Stimulated activated CD8-positive, alpha-beta memory T cell treated with anti-CD3 and anti-CD28 coated beads, Interleukin-12 subunit alpha, Interleukin-12 subunit beta, amount 100 ng/mL, for 24 hours (primary cell): Measurements from ENCODE around the gene PCSK5.
"Not testable (repeated sequence)": the region's sequence is repeated elsewhere in the genome, so short reads cannot be mapped to it uniquely, and the experiment has no call there.

Source experiments
- DNase-seq: peaks from one replicate; pipeline ENCODE4 v3.0.0-alpha.2; 2020; ENCODE audit errors: extremely low read depth

Gene PCSK5

DNA sequence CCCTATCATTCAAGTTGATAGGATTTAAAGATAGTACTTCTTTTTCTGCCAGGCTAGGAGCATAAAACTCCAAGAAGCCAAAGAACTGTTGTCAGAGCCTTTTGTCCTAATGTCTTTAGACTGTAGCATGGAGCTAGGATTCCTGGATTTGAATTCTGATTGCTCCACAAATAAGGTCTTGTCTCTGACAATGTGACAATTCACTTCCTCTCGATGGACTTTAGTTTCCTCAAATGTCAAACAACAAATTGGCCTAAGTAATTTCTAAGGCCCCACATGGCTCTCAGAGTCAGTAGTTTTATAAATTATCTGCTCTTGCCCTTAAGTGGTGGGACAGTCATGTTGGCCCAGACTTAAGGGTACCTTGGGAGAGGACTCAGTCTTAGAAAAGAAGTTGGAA, 467.1 kb downstream of the PCSK5 start:
- no peak for DNase-seq

DNA sequence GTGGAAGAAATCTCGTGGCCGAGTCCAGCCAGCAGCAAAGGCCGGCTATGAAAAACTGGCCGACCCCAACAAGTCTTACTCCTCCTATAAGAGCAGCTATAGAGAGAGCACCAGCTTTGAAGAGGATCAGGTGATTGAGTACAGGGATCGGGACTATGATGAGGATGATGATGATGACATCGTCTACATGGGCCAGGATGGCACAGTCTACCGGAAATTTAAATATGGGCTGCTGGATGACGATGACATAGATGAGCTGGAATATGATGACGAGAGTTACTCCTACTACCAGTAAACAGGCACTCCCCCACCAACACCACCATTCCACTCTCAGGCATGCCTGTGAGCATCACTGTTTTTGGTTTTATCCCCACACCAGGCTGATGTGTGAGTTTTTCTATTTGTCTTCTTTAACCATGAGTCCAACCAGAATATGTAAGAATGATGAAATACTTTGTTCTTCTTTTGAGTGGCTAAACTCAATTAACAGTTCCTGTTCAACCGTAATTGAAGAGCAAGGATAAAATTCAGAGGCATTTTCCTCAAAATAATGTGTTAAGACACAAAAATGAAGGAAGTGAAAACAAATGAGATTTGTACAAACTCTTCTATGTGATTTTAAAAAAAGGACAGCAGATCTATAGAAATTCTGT, 468.3 kb downstream of the PCSK5 start:
- no peak for DNase-seq

DNA sequence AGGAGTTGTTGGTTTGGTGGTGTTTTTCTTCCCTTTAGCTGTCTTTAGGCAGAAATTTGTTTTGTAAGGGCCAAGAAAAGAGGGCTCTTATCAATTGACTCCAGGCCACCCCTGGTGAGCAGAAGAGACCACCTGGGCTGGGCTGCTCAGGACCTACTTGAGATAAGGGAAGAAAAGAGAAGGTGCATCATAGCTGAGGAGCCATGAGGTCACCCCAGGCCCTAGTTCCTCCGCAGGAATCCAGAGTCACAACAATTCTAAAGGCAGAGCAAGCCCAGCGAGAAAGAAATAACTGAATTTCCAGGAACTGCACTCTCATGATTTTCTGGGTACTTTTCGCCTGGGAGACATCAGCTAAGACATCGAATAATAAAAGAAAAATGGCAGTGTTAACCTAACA, 468.9 kb downstream of the PCSK5 start:
- no peak for DNase-seq

DNA sequence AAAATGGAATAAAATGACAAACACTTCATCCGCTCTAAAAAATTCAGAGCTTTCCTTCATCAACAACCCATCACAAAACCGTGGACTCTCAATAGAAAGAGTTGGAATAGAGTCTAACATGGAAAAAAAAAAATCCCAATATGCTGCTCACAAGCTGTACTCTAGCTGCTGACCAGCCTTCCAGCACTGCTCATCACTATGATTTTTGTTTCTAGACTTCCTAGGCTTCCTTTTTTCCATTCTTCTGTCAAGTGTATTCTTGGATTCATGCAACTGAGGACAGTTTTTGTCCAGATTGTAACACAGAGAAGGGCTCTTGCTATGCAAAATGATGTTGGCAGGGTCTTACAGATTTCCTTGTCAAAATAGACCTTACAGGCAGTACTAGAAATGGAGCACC, 469.3 kb downstream of the PCSK5 start:
- DNase-seq, result no peak

DNA sequence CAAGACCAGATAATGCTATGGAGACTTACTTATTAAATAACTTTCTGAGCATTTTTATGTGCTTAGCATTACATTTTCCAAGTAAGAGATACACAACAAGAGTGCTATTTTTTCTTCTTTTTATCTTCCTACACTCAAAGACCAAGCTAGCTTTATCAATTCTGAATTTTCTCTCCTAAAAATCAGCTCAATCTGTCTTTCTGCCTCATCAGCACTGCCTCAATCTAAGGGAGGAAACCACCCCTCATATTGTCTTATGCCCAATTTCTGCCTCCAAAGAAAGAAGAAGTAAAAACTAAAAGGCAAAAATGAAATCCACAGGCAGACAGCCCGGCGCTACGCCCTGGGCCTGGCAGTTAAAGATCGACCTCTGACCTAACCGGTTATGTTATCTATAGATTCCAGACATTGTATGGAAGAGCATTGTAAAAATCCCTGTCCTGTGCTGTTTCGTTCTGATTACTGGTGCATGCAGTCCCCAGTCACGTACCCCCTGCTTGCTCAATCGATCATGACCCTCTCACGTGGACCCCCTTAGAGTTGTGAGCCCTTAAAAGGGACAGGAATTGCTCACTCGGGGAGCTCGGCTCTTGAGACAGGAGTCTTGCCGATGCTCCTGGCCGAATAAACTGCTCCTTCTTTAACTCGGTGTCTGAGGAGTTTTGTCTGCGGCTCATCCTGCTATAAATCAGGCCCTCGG, 472.0 kb downstream of the PCSK5 start:
- not testable (repeated sequence) for DNase-seq

DNA sequence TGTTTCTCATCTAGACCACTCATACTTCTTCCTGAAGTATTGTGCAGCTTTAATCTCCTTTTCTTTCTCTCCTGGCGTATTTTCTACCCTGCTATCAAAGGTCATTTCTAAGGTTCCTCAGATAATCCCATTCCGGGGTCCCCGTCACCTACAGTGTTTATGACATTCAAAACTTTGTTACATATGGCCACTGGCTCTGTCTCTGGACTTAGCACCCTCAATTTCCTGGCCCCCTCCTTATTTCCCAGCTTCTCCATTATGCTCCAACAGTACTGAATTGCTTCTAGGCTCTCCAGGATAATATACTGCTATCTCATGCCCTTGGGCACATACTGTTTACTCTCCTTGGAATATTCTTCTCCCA, 472.5 kb downstream of the PCSK5 start:
- no peak for DNase-seq

DNA sequence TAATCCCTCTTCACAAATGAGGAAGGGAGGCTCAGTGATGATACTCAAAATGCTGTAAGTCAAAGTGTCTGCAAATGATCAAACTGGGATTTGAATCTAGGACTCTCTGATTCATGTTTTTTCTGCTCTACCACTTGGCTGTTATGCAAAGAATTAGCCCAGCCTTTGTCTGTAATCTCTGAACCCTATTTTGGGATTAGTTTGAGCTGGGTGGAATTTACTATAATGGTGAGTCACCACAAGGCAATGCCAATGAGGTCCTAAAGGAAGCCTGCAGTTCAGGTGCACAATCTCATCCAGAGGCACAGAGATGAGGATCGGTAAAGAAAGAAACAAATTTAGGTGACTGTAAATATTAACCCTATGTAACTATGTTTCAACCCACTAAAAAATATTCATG, 474.6 kb downstream of the PCSK5 start:
- DNase-seq, result no peak

DNA sequence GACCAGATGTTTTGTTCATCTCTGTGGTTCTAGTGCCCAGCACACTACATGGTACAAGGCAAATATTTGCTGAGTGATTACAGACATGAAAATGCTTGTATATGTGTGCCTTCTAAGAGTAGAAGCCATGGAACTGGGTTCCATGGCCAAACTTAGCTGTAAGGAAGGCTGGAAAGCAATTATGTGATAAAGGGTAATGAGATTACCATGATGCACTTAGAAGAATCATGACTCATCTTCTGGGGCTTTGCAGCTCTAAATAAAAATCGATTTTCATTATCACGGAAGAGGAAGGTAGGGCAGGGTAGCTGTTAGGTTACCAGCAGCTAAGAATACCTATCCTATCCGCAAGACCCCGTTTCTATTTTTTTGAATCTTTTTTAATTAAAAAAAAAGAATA, 475.8 kb downstream of the PCSK5 start:
- no peak for DNase-seq

DNA sequence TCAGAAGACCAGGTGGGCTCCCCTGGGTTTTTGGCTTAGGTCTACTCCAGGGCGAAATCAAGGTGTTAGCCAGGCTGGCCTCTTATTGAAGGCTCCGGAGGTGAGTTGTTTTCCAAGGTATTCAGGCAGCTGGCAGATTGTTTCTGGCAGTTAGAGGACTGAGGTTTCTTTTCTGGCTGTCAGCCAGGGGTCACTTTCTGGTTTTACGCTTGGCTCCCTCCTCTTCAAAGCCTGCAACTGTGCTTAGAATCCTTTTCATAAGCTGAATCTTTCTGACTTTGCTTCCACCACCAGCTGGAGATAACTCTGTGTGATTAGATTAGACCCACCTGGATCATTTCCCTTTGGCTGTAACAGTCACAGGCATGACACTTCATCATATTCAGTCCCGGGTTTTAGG, 479.1 kb downstream of the PCSK5 start:
- no peak for DNase-seq

DNA sequence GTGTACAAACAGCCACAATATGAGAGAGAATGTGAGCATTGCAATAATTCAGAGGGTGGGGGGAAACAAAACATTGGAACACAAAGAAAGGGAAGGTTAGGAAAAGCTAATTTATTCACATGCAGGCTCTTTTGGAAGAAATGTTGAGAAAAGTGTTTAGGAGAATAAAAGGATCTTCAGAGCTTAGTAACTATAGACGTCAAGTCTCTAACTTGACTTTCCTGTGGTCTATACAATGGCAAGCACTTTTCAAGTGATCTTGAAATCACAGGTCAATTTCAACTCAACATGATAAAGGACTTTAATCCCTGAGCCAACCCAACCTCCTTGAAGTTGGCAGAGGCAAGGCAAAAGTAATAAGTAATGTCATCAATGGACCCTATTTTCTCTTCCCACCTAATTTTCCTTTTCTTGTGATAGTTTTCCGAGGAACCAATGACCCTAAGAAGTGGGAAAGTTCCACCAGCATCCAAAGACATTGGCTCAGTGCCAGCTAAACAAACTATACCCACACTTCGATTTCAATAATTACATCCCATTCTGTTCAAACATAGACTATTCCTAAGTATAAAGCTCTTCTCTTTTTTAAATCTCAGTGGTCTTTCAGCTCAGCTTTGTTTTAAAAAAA, 480.0 kb downstream of the PCSK5 start:
- no peak for DNase-seq

DNA sequence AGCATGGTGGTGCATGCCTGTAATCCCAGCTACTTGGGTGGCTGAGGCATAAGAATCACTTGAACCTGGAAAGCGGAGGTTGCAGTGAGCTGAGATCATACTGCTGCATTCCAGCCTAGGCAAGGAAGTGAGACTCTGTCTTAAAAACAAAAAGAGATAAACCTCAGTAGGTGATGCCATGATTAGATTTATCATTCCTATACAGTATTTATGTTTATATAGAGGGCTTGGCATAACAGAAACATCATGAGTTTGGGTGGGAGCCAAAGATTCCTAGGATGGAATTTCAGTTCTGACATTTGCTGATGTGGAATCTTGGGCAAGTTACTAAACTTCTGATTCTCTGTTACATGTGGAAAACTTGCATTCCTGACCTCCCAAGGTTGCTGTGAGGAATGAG, 481.4 kb downstream of the PCSK5 start:
- no peak for DNase-seq

DNA sequence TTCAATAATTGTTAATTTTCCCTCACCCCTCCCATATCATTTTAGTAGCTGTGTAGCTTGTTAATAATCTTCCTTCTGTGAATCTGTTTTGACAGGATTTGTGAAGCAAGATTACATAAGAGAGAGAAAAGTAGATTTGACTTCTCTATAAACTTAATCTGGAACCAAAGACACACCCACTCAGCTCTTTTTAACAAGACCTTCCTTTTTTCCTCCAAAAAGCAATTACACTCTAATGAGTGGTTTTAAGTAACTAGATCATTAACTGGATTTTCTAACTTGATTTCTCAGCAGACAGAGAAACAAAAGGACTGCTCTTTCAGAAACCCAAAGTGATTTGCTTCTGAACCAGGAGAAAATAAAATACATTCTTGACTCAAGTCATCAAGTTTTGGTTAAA, 481.9 kb downstream of the PCSK5 start:
- DNase-seq, result no peak

DNA sequence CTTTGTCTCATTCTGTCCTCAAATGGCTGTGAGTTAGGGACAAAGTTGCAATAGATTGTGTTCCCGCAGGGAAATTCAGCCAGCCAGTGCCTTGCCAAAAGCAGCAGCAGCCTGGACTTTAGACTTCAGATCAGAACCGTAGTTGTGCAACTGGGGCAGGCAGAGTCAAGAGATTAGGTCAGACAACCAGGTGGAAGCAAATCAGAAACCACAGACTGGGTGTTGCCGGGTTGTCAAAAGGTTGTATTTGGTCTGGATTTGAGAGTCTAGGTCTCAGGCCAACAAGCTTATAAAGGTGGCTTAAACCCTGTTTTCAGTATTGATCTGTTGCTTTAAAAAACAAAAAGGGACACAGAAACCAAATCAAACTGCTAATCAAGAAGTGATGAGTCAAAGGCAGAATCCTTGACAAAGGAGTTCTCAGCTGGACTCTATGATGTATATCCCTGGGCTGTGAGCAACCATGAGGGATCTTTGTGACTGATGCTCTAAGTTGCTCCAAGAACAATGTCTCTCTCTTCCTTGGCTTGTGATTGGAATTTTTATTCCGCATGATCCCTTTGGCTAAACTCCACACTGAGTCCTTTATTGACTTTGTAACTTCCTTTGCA, 482.8 kb downstream of the PCSK5 start:
- DNase-seq, result no peak

DNA sequence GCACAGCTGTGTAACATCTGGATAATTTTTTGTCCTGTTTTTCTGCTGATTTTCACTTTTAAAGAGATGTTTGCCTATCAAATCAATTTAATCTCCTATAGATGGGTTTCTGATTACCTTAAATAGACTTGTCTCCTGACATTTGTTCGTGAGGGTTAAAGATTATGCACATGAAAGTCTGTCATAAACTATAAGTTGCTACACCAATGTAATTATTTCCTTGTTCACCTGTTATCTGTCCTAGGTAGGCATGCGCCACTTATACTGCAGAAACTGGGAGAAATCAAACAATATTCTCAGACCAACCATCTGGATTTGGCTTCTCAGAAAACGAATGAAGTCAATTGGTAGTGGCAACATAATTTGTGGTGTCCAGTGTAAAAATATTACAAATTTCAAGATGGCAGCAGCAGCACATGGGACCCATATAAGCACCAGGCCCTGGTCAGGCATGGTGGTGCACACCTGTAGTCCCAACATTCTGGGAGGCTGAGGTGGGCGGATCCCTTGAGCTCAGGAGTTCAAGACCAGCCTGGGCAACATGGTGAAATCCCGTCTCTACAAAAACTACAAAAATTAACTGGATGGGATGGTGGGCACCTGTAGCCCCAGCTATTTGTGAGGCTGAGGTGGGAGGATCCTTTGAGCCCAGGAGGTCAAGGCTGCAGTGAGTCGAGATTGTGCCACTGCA, 483.5 kb downstream of the PCSK5 start:
- DNase-seq, result no peak

DNA sequence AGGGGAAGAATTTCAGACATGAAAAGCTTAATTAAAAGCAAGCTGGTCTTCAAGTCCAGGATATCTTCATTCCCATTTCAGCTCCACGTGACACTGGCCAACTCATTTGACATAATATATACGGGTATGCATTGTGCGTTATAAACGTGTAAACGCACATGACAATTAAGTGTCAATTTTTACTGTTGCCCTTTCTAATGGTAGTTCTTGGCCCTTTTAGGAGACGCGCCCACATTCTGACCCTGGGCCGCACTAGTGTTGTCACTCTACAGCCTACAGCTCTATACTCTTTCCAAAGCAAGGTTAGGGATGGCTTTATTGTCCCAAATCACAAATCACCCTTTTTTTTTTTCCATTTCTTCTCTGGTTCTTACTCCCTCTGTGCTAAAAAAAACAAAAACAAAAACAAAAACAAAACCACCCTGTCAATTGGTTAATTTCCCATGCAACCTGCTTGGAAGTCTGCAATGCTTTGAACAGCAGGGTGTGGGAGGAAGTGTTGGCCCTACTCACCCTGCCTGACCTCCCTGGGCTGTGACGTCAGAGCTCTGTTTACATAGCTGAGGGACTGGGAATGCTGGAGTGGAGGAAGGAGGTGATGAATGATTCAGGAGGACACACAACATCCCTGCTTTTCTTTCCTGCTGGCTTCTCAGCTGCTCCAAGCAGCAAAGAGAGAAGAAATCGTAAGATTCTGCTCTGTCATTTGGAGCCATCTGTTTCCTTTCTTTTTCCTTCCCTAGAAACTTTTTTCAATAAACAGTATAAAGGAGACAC, 484.5 kb downstream of the PCSK5 start:
- no peak for DNase-seq

DNA sequence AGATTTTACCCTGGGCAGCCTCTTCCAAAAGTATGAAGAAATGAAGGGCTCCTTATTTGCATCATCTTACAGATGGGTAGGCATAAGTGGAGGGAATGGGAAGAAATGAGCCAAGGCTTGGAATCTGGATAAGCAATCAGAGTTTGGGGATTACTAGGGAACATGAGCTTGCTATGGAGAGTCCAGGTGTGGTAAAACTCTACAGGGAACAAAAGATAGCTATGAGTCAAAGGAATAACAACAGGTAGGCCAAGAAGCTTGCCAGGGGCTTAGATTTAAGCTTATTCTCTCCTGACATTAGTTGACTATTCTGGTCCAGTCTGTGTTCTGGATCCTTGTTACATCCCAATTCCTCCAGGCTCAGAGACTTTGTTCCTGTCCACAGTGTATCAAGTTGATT, 487.3 kb downstream of the PCSK5 start:
- no peak for DNase-seq

DNA sequence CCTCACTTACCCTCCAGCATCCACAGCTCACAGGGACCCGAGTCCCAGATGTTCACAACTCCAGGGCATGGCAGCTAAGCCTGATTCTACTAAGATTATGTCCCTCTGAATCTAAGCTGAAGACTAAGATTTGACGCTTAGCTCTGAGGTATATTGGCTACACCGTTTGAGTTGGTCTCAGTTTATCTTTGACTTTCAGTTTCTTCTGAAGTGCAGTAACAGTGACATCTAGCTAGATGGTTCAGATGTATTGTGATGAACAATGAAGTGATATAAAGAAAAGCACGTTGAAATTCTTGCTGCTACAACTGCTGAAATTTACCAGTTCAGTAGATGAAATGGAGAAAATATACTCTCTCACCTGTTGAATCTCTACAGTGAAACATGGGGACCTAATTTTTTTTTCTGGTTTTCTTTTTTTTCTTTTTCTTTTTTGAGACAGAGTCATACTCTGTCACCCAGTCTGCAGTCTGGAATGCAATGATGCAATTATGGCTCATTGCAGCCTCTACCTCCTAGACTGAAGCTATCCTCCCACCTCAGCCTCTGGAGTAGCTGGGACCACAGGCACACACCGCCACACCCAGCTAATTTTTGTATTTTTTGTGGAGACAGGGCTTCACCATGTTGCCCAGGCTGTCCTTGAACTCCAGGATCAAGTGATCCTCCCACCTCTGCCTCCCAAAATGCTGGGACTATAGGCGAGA, 488.0 kb downstream of the PCSK5 start:
- DNase-seq, result no peak

DNA sequence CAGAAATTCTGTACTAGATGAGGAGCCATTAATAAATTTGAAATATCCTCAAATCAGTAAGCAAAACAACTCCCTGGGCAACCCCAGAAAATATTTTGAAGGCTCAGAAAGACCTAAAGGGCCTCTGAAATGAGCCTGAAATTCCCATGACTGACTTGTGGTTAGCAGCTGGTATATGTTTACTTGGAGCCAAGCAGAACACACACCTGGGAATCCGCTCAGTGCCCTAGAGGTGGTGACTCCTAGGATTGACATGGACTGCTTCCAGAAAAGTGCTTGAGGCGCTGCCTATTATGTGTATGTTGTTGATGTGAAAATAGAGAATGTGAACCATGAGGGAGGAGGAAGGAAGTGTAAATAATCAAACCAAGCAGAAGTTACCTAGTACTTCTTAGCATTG, 489.0 kb downstream of the PCSK5 start:
- no peak for DNase-seq

DNA sequence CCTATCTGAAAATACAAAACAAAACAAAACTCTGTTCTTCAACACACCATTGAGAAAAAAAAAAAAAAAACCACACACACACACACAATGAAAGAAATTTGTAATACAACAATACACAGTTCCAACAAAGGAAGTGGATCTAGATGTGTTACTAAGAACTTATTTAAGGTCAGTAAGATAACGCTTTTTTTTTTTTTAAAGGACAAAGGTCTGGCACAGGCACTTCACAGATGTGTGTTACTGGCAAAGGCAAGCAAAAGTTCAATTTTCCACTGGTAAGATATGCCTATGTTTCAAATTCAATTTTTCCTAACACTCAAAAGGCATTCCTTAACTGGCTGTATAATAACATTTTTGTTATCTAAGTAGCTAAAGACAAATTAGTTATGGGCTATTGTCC, 500.2 kb downstream of the PCSK5 start:
- DNase-seq, result no peak

DNA sequence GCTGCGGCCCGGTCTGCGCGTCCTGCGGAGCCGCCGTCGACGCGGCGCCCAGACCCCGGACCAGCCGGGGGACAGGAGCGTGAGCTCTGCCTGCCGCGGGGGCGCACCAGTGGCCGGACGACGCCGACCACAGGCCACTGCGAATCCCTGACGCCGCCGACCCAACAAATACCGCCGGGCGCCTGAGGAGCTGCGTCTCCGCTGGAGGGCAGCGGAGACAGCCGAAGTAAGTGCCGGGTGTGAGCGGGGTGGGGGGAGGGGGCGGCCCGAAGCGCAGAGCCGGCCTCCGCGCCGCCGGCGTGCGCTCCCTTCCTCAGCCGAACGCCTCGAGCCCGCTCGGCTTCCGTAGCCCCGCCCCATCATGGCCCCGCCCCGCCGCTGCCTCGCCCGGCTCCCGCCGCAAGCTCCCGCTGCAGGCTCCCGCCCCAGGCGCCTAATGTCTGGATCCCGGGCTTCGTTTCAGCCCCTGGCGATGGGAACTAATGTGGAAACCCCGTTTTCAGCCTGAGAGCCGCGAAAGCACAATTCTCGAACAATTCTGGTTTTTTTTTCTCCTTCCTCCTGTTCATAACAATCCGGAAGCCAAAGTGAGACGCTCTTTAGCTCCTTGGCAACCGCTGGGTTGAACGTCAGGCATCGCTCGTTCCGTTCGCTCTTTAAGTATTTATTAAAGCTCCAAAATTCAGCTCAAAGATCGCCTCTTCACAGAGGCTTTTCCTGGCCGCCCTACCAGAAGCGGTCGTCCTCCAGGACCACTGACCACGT, 503.9 kb downstream of the PCSK5 start, which contains the start of gene RFK:
RFK (minus strand) TSS at position 232 of the 765 bp plus-strand sequence. CDS start 255 bp downstream, outside the sequence.
- DNase-seq, result peak; percentile 86
